NCI-H1694 treated with DMSO at 0.1 percent for 48 hours (cell line): ENCODE data around the gene TMEM80.
"Not testable (repeated sequence)": the region's sequence is repeated elsewhere in the genome, so short reads cannot be mapped to it uniquely, and the experiment has no call there.

Experiments
- DNase-seq: peaks from one replicate; lab custom pipeline; 2025; lab: John Stamatoyannopoulos, UW

TMEM80 gene

GRCh38 chr11:679271-680207 is 16.1 kb upstream of the TMEM80 start:
- DNase-seq: no peak

DNA sequence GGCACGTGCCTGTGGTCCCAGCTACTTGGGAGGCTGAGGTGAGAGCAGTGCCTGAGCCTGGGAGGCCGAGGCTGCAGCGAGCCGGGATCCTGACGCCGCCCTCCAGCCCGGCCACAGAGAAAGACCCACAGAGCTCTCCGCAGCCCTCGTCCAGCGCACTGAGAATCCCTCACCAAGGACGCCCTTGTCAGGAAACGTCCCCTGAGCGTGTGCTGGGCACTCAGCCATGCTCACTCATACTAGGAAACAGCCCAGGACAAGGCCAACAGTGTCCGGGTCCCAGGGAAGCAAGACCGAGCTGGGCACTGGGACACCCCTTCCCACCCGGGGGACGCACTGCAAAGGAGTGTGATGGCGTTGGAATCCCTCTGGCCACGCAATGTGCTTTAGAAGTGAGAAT is 15.1 kb upstream of the TMEM80 start:
- no peak for DNase-seq

GRCh38 chr11:680970-681369 is 14.6 kb upstream of the TMEM80 start:
- DNase-seq: no peak

- no peak for DNase-seq
Observed at GRCh38 chr11:686451-687243, 9.0 kb upstream of the TMEM80 start.

GRCh38 chr11:687751-688150 is 7.9 kb upstream of the TMEM80 start:
- DNase-seq: no peak

GRCh38 chr11:688681-689080 is 6.9 kb upstream of the TMEM80 start:
- no peak for DNase-seq

GRCh38 chr11:689625-690024 is 6.0 kb upstream of the TMEM80 start:
- DNase-seq: no peak

- DNase-seq: not testable (repeated sequence)
Observed at GRCh38 chr11:690244-690643, 5.4 kb upstream of the TMEM80 start.

GRCh38 chr11:690738-691633 is 4.6 kb upstream of the TMEM80 start:
- no peak for DNase-seq

DNA sequence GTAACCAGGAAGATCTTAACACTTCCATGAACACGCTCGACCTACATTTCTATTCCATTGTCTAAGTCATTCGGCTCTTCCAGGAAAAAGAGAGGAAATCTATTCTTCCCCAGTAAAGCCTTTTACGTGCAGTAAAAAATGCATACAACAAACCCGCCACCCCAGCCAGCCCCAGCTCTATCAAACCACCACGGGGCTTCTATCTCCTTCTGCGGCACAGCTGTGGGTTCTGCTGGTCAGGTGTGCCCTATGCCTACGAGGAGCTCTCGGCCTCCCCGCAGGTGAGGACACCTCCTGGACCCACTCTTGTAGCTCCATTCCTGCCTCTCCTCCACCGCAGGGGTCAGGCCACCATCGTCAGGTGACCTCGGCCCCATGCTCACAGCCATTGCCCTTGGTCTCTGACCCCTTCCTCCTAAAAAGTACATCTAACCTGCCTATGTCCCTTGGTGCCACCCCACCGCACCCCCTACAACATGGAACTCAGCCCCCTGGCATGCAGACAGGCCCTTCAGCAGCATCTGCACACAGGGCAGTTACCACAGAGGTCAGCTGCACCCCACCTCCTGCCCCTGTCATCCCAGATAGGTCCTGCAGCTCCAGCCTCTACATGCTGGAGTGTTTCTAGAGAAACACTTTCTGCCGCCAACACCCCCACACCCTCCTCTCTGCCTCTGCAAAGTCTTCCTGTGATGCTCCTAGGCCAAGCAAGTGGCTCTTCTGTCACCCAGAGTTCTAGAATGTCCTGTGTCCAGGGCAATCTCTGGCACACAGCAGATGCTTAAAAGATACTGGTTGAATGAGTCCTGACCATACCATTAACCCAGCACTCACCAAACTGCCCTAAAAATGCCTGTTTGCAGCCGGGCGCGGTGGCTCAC is 3.7 kb upstream of the TMEM80 start:
- no peak for DNase-seq

GRCh38 chr11:692824-693414 is 2.7 kb upstream of the TMEM80 start:
- no peak for DNase-seq

DNA sequence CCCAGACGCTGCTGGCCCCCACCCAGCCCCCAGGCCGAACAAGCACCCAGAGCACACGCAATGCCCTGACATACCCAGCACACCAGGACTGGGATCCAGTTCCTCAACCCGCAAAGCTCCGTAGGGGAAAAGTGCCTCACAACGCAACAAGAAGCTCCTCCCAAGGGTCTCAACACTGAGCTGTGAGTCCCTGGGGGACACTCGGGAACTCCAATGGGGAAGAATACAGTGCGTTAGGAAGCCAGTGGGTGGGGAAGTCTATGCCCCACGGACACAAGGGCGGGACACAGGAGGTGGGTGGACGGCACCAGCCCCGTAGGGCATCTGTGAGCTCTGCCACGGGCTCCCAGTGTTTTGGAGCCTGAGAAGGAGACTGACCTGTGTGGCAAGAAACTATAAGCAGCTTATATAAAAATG is 2.2 kb upstream of the TMEM80 start:
- DNase-seq: no peak

GRCh38 chr11:693887-694562 is 1.6 kb upstream of the TMEM80 start:
- no peak for DNase-seq

DNA sequence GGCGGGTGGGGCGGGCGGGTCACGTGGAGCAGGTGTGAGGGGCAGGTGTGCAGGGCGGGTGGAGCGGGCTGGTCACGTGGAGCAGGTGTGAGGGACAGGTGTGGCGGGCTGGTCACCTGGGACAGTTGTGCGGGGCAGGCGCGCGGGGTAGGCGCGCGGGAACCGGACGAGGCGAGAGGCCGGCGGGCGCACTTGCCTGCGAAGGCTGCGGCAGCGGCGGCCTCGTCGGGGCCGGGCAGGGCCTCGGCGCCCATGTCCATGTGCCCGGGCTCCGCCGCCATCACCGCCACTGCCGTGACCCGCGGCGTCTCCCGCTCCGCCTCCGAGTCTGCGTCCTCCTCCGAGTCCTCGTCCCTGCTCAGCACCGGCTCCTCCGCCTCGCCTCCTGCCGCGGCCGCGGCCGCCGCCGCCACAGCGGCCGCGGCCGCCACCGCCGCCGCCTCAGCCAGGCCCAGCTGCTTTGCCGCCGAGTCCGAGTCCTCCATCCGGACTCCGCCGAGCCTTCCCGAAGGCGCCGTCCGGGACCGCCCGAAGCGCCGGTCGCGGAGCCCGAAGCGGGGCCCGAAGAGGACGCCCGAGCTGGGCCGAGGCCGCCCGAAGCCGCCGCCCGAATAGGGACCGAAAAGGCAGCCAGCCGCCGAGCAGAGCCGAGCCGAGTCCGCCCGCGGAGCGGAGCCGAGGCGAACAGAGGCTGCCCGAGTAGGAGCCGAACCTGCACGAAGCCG is 891 bp upstream of the TMEM80 start, which contains the start of gene DEAF1:
TSS of gene DEAF1 (minus strand) at position 660 of the 725 bp plus-strand sequence. CDS start at position 485, 175 bp downstream.
- peak; percentile 92 for DNase-seq

DNA sequence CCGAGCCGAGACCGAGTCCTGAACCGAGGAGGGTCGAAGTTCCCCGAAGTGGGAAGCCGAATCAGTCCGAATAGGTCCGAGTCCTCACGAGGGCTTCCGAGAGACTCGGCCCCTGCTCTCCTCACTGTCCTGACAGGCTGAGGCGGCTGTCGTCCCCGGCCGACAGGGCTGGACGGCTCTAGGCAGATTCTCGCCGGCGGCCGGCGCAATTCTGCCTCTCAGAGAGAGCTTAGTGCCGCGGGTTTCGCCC is 403 bp upstream of the TMEM80 start:
- no peak for DNase-seq

- DNase-seq: no peak
Observed at GRCh38 chr11:696955-697491, 1.4 kb downstream of the TMEM80 start.

GRCh38 chr11:697811-698311 is 2.2 kb downstream of the TMEM80 start:
- no peak for DNase-seq

DNA sequence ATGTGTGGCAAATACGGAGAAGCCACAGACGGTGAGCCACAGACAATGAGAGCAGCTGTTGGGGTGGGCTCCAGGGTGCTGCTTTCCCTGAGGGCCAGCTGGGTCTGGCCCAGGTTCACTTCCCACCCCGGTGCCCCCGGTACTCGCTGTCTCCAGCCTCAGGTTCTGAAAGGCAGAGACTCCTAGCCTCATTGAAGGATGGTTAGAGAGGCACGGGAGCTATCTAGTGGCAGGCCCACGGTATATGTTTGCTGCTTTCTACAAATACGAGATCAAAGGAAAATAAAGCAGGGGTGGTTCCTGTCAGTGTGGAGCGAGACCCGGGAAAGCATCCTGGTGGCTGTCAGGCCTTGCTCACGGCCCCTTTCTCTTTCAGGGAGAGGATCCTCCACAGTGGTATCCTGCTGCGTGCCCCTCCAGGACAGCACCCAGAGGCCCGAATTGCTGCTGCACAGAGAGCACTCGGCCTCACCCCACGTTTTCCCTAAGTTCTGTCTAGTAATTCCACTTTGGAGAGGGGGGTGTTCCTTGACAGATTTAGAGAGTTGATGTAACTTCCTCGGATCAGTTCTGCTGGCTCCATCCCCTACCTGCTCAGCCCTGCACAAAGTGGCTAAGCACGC is 3.0 kb downstream of the TMEM80 start:
- DNase-seq: no peak

- no peak for DNase-seq
Observed at GRCh38 chr11:699116-699508, 3.5 kb downstream of the TMEM80 start.
